ENCODE measurements around the gene SLC17A5. TPM values are rescaled to one million over a fixed set of nuclear protein-coding genes. Genes with fewer than 3 reads are reported as not detected.

Gene SLC17A5
- total and polyA plus RNA-seq, 9 of the 15 experiments (the other 6 are each of a cell fraction or from before 2014, with no cell fraction given) = 1.3 to 7.2 (median 3.4) TPM

DNA sequence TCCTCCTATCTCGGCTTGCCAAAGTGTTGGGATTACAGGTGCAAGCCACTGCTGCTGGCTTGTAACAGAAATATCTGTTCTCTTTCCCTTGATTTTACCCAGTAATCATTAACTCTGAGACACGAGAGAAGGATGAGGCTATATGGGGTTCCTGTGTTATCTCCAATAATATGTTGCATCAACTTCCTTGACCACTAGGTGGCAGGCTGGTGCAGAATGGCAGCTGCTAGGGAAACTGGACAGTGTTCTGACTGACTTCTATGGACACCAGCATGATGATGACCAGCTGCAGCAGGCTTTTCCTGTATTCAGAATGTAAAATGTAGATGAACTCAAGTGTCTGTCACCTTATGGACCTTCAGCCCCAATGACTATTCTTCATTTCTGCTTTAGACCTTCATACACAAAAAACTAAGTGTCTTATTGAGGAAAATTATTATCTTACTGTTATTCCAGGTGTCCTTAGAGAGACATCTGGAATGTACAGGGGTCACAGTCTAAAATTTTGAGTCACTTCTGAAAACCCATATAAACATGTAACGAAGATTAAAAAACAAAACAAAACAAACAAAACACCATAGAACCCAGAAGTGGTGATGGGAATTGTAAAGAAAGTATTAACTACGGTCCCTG is 21.8 kb upstream of the SLC17A5 start (continued):
- TF ChIP-seq, protein P1, sequence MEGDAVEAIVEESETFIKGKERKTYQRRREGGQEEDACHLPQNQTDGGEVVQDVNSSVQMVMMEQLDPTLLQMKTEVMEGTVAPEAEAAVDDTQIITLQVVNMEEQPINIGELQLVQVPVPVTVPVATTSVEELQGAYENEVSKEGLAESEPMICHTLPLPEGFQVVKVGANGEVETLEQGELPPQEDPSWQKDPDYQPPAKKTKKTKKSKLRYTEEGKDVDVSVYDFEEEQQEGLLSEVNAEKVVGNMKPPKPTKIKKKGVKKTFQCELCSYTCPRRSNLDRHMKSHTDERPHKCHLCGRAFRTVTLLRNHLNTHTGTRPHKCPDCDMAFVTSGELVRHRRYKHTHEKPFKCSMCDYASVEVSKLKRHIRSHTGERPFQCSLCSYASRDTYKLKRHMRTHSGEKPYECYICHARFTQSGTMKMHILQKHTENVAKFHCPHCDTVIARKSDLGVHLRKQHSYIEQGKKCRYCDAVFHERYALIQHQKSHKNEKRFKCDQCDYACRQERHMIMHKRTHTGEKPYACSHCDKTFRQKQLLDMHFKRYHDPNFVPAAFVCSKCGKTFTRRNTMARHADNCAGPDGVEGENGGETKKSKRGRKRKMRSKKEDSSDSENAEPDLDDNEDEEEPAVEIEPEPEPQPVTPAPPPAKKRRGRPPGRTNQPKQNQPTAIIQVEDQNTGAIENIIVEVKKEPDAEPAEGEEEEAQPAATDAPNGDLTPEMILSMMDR (IDR thresholded peaks at IDR 0.05 in 2 of 3, conservative IDR thresholded peaks at IDR 0.05 in 1 of 3; ENCODE audit: insufficient read depth in 2 of 3, low read depth in 1 of 3, low read length in 3 of 3) = peak; percentile 84 to 90 (median 88)
- TF ChIP-seq RAD21 (CRISPR knock-in tag; conservative IDR thresholded peaks at IDR 0.05 in 1 of 2, IDR thresholded peaks at IDR 0.05 in 1 of 2) = peak; percentile 75 to 85
- no peak for TF ChIP-seq ZNF274 (IDR thresholded peaks at IDR 0.05; ENCODE audit: borderline replicate concordance, low read depth, low read length)
- TF ChIP-seq KLF10 (CRISPR knock-in tag; IDR thresholded peaks at IDR 0.05) = no peak
- TF ChIP-seq KLF6 (CRISPR knock-in tag; IDR thresholded peaks at IDR 0.05; ENCODE audit: borderline replicate concordance) = no peak
- TF ChIP-seq ZNF12 (CRISPR knock-in tag; IDR thresholded peaks at IDR 0.05) = no peak
- TF ChIP-seq, protein P2, sequence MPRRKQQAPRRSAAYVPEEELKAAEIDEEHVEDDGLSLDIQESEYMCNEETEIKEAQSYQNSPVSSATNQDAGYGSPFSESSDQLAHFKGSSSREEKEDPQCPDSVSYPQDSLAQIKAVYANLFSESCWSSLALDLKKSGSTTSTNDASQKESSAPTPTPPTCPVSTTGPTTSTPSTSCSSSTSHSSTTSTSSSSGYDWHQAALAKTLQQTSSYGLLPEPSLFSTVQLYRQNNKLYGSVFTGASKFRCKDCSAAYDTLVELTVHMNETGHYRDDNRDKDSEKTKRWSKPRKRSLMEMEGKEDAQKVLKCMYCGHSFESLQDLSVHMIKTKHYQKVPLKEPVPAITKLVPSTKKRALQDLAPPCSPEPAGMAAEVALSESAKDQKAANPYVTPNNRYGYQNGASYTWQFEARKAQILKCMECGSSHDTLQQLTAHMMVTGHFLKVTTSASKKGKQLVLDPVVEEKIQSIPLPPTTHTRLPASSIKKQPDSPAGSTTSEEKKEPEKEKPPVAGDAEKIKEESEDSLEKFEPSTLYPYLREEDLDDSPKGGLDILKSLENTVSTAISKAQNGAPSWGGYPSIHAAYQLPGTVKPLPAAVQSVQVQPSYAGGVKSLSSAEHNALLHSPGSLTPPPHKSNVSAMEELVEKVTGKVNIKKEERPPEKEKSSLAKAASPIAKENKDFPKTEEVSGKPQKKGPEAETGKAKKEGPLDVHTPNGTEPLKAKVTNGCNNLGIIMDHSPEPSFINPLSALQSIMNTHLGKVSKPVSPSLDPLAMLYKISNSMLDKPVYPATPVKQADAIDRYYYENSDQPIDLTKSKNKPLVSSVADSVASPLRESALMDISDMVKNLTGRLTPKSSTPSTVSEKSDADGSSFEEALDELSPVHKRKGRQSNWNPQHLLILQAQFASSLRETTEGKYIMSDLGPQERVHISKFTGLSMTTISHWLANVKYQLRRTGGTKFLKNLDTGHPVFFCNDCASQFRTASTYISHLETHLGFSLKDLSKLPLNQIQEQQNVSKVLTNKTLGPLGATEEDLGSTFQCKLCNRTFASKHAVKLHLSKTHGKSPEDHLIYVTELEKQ (CRISPR knock-in tag; IDR thresholded peaks at IDR 0.05) = no peak
- TF ChIP-seq CCAR2 (IDR thresholded peaks at IDR 0.05; ENCODE audit: low read depth, low read length) = no peak
- TF ChIP-seq SP1 (CRISPR knock-in tag; IDR thresholded peaks at IDR 0.05) = no peak
- TF ChIP-seq ZNF239 (CRISPR knock-in tag; IDR thresholded peaks at IDR 0.05) = no peak
- no peak for TF ChIP-seq PHTF2 (CRISPR knock-in tag; IDR thresholded peaks at IDR 0.05)
- TF ChIP-seq, protein P3, sequence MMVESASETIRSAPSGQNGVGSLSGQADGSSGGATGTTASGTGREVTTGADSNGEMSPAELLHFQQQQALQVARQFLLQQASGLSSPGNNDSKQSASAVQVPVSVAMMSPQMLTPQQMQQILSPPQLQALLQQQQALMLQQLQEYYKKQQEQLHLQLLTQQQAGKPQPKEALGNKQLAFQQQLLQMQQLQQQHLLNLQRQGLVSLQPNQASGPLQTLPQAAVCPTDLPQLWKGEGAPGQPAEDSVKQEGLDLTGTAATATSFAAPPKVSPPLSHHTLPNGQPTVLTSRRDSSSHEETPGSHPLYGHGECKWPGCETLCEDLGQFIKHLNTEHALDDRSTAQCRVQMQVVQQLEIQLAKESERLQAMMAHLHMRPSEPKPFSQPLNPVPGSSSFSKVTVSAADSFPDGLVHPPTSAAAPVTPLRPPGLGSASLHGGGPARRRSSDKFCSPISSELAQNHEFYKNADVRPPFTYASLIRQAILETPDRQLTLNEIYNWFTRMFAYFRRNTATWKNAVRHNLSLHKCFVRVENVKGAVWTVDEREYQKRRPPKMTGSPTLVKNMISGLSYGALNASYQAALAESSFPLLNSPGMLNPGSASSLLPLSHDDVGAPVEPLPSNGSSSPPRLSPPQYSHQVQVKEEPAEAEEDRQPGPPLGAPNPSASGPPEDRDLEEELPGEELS (CRISPR knock-in tag; IDR thresholded peaks at IDR 0.05; ENCODE audit: borderline replicate concordance) = no peak
- no peak for TF ChIP-seq MED1 (CRISPR knock-in tag; IDR thresholded peaks at IDR 0.05; ENCODE audit: borderline replicate concordance)
- no peak for TF ChIP-seq ZNF124 (CRISPR knock-in tag; IDR thresholded peaks at IDR 0.05)
- TF ChIP-seq, protein P4, sequence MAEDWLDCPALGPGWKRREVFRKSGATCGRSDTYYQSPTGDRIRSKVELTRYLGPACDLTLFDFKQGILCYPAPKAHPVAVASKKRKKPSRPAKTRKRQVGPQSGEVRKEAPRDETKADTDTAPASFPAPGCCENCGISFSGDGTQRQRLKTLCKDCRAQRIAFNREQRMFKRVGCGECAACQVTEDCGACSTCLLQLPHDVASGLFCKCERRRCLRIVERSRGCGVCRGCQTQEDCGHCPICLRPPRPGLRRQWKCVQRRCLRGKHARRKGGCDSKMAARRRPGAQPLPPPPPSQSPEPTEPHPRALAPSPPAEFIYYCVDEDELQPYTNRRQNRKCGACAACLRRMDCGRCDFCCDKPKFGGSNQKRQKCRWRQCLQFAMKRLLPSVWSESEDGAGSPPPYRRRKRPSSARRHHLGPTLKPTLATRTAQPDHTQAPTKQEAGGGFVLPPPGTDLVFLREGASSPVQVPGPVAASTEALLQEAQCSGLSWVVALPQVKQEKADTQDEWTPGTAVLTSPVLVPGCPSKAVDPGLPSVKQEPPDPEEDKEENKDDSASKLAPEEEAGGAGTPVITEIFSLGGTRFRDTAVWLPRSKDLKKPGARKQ (CRISPR knock-in tag; IDR thresholded peaks at IDR 0.05) = no peak
- no peak for TF ChIP-seq ZNF830 (CRISPR knock-in tag; IDR thresholded peaks at IDR 0.05)
- no peak for TF ChIP-seq SUPT5H (IDR thresholded peaks at IDR 0.05)
- TF ChIP-seq ZNF384 (IDR thresholded peaks at IDR 0.05; ENCODE audit: low read depth, low read length) = 0 out of 2 replicates have a peak, but pooled peaks have one; percentile 6

Measured in K562 (cell line).